Skeletal muscle tissue (tissue), 4 donors: Measurements from ENCODE around the gene NR4A1. TPM values are rescaled to one million over a fixed set of nuclear protein-coding genes. Genes with fewer than 3 reads are reported as not detected.

ENCODE experiments used
- H3K27ac ChIP-seq: one replicate; pipeline ENCODE4 v1.7.0; 2013; ENCODE audit warnings: mild to moderate bottlenecking, low read depth, low read length, inconsistent platforms
- H3K27me3 ChIP-seq, 3 donors: one replicate each; pipeline ENCODE4 v1.7.0; 2013; ENCODE audit warnings: low read length in 3 of 3; ENCODE audit not compliant: control insufficient read depth in 3 of 3, insufficient read depth in 3 of 3
- H3K36me3 ChIP-seq, 3 donors: one replicate each; pipeline ENCODE4 v1.7.0; 2013; ENCODE audit warnings: low read length in 3 of 3; ENCODE audit not compliant: control insufficient read depth in 3 of 3, insufficient read depth in 3 of 3
- H3K4me1 ChIP-seq, 3 donors: one replicate each; pipeline ENCODE4 v1.7.0; 2013; ENCODE audit warnings: low read length in 3 of 3, mild to moderate bottlenecking in 3 of 3; ENCODE audit not compliant: control insufficient read depth in 3 of 3, insufficient read depth in 3 of 3
- H3K4me3 ChIP-seq, 3 donors: one replicate each; pipeline ENCODE4 v1.7.0; 2013; ENCODE audit warnings: low read length in 3 of 3
- H3K9ac ChIP-seq, 3 donors: one replicate each; pipeline ENCODE4 v1.7.0; 2013; ENCODE audit warnings: low read length in 3 of 3, mild to moderate bottlenecking in 3 of 3, moderate library complexity in 2 of 3, low read depth in 1 of 3
- H3K9me3 ChIP-seq, 3 donors: one replicate each; pipeline ENCODE4 v1.7.0; 2013; ENCODE audit warnings: low read length in 3 of 3; ENCODE audit not compliant: control insufficient read depth in 3 of 3
- total RNA-seq: library from RNA; depleted of rRNA; stranded (reverse); fragments of >200 nt; gene quantifications from one replicate; pipeline ENCODE4 v1.2.3, GENCODE V29; 2014
- donor health status: Osteomylitis.

Gene NR4A1
- total RNA-seq, 1 donor from 2014 or later: 24.5 TPM

DNA sequence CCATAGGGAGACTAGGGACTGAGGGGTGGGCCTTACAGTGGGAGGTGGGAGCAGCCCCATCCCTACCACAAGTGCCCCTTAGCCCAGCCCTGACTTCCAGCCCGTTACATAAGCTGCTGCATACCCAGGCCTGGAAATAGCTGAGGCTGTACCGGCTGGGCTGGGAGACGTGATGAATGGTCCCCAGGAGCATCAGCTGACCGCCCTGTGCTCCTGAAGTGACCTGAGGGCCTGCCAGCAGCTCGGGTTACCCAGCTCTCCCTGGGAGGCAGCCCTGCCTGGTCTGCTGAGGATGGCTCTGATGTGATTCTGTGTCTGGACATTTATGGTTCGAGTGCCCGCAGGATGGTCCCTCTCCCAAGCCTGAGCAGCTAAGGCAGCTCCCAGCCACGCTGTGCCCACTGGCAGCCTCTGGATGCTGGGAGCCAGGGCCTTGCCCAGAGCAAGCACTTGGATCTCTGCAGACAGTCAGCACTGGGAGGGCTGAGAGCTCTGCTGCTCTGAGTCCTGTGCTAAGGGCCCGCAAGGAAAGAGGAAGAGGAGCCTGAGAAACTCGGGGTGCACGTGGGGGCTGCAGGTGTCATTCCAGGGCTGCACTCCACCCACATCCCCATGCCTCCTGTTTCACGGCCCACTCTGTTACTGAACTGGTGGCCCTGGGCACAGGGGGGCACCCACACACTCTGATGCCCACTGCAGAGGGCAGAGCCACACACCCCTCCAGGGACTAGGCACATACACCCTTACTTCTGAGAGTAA lies 24.0 kb upstream of the NR4A1 start:
- peak overlapping the region; percentile 65 to 92 (median 73) for H3K9ac ChIP-seq
- peaks cover 60 to 65% (median 64%) of the 10 kb centered on the region in 3 donors for H3K4me1 ChIP-seq
- peak overlapping the region; percentile 97 for H3K27ac ChIP-seq

GRCh38 chr12:52029685-52030084 lies 21.6 kb upstream of the NR4A1 start:
- H3K9me3 ChIP-seq: no peaks in the 10 kb centered on the region
- peaks cover 69 to 76% (median 72%) of the 10 kb centered on the region in 3 donors for H3K4me1 ChIP-seq
- no peak overlapping the region for H3K4me3 ChIP-seq
- H3K27ac ChIP-seq: peak overlapping the region; percentile 28
- no peaks in the 10 kb centered on the region for H3K36me3 ChIP-seq
- H3K27me3 ChIP-seq: no peaks in the 10 kb centered on the region
- peak overlapping the region; percentile 3 to 57 (median 54) for H3K9ac ChIP-seq

More for the DNA sequence above, 24.0 kb upstream of the NR4A1 start:
- Histone ChIP-seq H3K27me3 (no peaks in the 10 kb centered on the region), H3K36me3 (no peaks in the 10 kb centered on the region), H3K9me3 (no peaks in the 10 kb centered on the region), H3K4me3 (peak overlapping the region in 2 of 3 donors; percentile 49 to 70)

DNA sequence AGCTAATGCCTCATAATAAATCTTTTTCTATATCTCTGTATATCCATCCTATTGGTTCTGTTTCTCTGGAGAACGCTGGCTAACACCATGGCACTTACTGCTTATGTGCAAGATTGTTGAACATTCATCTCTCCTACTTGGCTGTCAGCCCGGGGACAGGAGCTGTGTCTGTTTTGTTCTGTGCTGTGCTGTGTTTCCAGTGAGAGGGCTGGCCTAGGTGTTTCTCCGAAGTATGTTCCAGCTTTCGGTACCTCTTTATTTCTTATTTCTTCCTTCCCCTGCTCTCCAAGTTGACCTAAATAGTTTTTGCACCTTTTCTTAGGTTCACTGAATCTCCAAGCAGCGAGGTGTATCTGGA lies 18.8 kb upstream of the NR4A1 start:
- Histone ChIP-seq H3K4me3 (peak overlapping the region; percentile 67 to 73 (median 71)), H3K27ac (peak overlapping the region; percentile 98), H3K4me1 (peaks cover 58 to 68% (median 63%) of the 10 kb centered on the region in 3 donors), H3K9ac (peak overlapping the region; percentile 63 to 80 (median 78)), H3K9me3 (no peaks in the 10 kb centered on the region), H3K36me3 (no peaks in the 10 kb centered on the region), H3K27me3 (no peaks in the 10 kb centered on the region)

DNA sequence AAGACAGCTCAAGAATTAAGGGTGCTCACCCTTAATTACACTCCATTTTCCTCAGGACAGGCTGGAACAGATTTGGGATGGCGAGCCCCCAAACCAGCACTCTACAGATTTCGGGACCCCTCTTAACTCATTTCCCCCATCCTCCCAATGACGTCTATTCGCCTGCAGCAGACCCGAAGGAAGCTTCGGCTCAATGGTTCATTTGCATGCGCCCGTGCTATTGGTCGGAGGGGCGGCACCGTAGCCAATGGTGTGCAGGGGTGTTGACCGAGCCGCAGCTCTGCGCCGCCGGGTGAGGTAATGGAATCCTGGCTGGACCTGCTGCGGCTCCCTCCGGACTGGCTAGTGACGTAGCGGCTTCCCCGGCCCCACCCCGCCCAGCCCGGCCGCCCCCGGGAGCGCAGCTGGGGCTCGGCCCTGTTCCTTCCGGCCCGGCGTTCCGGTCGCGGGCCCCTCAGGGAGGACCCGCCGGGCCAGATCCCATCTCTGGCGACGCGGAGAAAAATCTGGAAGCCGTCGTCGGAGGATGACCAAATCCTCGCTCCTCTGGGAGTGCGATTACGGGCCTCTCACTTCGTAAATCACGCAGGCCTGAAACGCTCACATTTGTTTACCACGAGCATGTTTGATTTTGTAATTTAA lies 18.3 kb upstream of the NR4A1 start:
- Histone ChIP-seq H3K9ac (peak overlapping the region; percentile 86 to 95 (median 90)), H3K9me3 (no peaks in the 10 kb centered on the region), H3K27ac (peak overlapping the region; percentile 98), H3K4me1 (peaks cover 53 to 67% (median 62%) of the 10 kb centered on the region in 3 donors), H3K27me3 (no peaks in the 10 kb centered on the region), H3K36me3 (no peaks in the 10 kb centered on the region), H3K4me3 (peak overlapping the region; percentile 67 to 73 (median 71))

- peak overlapping the region; percentile 54 to 69 (median 60) for H3K4me3 ChIP-seq
- H3K36me3 ChIP-seq: no peaks in the 10 kb centered on the region
- H3K27ac ChIP-seq: peak overlapping the region; percentile 98
- H3K4me1 ChIP-seq: peaks cover 58 to 73% (median 66%) of the 10 kb centered on the region in 3 donors
- H3K9ac ChIP-seq: peak overlapping the region; percentile 86 to 95 (median 90)
- H3K27me3 ChIP-seq: no peaks in the 10 kb centered on the region
- no peaks in the 10 kb centered on the region for H3K9me3 ChIP-seq
These were observed 17.6 kb upstream of the NR4A1 start for GRCh38 chr12:52033446-52034140.

- peak overlapping the region in 1 of 3 donors; percentile 25 for H3K9ac ChIP-seq
- H3K27me3 ChIP-seq: no peaks in the 10 kb centered on the region
- H3K4me1 ChIP-seq: peaks cover 47 to 65% (median 63%) of the 10 kb centered on the region in 3 donors
- H3K9me3 ChIP-seq: no peaks in the 10 kb centered on the region
- no peak overlapping the region for H3K4me3 ChIP-seq
- H3K27ac ChIP-seq: peak overlapping the region; percentile 98
- H3K36me3 ChIP-seq: peaks cover 0 to 2% (median 0%) of the 10 kb centered on the region in 3 donors
These were observed 16.1 kb upstream of the NR4A1 start for GRCh38 chr12:52035190-52035589.

- Histone ChIP-seq H3K4me1 (peaks cover 42 to 72% (median 63%) of the 10 kb centered on the region in 3 donors), H3K4me3 (peak overlapping the region in 1 of 3 donors; percentile 72), H3K9me3 (no peaks in the 10 kb centered on the region), H3K9ac (peak overlapping the region; percentile 80 to 88 (median 84)), H3K36me3 (peaks cover 0 to 2% (median 0%) of the 10 kb centered on the region in 3 donors), H3K27me3 (no peaks in the 10 kb centered on the region), H3K27ac (peak overlapping the region; percentile 98)
These were observed 15.3 kb upstream of the NR4A1 start for GRCh38 chr12:52035926-52036325.

DNA sequence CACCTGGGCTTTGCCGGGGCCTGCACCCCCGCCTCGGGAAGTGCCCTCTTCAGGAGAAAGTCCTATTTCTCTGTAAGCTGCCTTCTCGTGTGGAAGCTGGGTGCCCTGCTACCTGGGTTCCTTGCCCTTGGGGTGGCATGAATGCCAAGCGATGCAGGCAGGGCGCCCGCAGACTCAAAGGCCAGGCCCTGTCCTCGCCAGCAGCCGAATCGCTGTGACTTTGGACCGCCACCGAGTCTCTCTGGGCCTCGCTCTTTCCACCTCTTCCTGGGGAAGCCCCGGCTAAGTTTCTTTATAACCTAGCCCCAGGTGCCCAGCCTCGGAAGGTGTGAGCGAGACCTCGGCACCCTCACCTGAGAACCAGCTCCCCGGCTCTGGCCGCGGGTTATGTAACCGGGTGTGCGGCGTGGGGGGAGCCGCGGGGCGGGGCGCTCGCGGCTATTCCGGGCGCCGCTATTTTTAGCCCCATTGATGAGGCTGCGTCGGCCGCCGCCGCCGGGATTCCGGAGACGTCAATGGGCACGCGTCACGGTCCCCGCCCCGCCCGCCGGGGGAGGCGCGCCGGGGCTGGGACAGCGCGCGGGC lies 14.6 kb upstream of the NR4A1 start:
- peak overlapping the region; percentile 38 to 72 (median 50) for H3K4me3 ChIP-seq
- H3K36me3 ChIP-seq: peaks cover 0 to 2% (median 0%) of the 10 kb centered on the region in 3 donors
- H3K27me3 ChIP-seq: no peaks in the 10 kb centered on the region
- H3K9me3 ChIP-seq: no peaks in the 10 kb centered on the region
- peaks cover 48 to 76% (median 70%) of the 10 kb centered on the region in 3 donors for H3K4me1 ChIP-seq
- H3K27ac ChIP-seq: peak overlapping the region; percentile 98
- peak overlapping the region; percentile 80 to 88 (median 84) for H3K9ac ChIP-seq

DNA sequence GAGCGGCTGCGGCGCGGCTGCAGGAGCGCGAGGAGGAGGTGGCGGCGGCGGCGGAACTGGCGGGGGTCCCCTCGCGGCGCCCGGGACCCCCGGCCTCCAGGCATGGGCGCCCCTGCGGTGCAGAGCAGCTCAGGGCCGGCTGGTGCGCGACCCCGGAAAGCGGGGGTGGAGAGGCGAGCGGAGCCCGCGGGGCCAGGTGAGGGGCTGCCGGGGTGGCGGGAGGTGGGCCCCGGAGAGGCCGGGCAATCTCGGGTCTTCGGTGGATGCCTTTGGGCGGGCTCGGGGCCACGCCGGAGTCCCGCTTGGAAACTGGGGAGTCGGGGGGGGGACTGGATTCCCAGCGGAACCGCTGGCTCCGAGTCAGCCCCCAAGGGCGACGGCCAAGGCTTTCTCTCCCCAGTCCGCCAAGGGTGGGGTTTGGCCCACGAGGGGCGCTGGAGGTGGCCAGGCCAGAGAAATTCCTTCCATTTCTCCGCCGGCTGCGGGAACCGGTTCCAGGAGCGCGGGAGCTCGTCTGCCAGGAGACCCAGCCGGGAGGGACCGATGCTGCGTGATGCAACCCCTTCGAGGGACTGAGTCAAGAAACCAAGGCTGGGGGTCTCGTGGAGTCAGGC lies 13.9 kb upstream of the NR4A1 start:
- peaks cover 49 to 78% (median 70%) of the 10 kb centered on the region in 3 donors for H3K4me1 ChIP-seq

More for the DNA sequence above, 13.9 kb upstream of the NR4A1 start:
- Histone ChIP-seq H3K9ac (peak overlapping the region; percentile 66 to 88 (median 87)), H3K27me3 (no peaks in the 10 kb centered on the region), H3K9me3 (no peaks in the 10 kb centered on the region), H3K4me3 (peak overlapping the region; percentile 55 to 72 (median 70)), H3K36me3 (peaks cover 0 to 2% (median 0%) of the 10 kb centered on the region in 3 donors), H3K27ac (peak overlapping the region; percentile 91)
